H9 (cell line): ENCODE results near the gene RAB6B. TPM values are rescaled to one million over a fixed set of nuclear protein-coding genes. Genes with fewer than 3 reads are reported as not detected.

Source experiments
- DNase-seq: peaks from one replicate; pipeline ENCODE4 v3.0.0-alpha.2; 2017
- H2AFZ ChIP-seq: one replicate; pipeline ENCODE4 v1.6.1; 2013; ENCODE audit warnings: mild to moderate bottlenecking, low read length, control low read depth, moderate library complexity
- H2AK5ac ChIP-seq: 2 replicates; pipeline ENCODE4 v1.6.1; 2013; ENCODE audit warnings: low read length, control low read depth, mixed read lengths; ENCODE audit not compliant: insufficient read length
- H2BK120ac ChIP-seq: one replicate; pipeline ENCODE4 v1.6.1; 2013; ENCODE audit warnings: low read depth, mild to moderate bottlenecking, low read length, control low read depth, inconsistent platforms; ENCODE audit not compliant: poor library complexity, severe bottlenecking
- H2BK12ac ChIP-seq: 2 replicates; pipeline ENCODE4 v1.6.1; 2013; ENCODE audit warnings: low read length, control low read depth, mixed read lengths, low read depth; ENCODE audit not compliant: insufficient read length
- H2BK15ac ChIP-seq: 2 replicates; pipeline ENCODE4 v1.6.1; 2013; ENCODE audit warnings: low read depth, low read length, control low read depth
- H2BK20ac ChIP-seq: one replicate; pipeline ENCODE4 v1.6.1; 2013; ENCODE audit warnings: low read depth, mild to moderate bottlenecking, low read length, control low read depth, inconsistent platforms; ENCODE audit not compliant: poor library complexity, severe bottlenecking
- H2BK5ac ChIP-seq: 2 replicates; pipeline ENCODE4 v1.6.1; 2013; ENCODE audit warnings: low read length, control low read depth, mixed read lengths; ENCODE audit not compliant: insufficient read length
- H3K14ac ChIP-seq: 2 replicates; pipeline ENCODE4 v1.6.1; 2013; ENCODE audit warnings: low read length, control low read depth; ENCODE audit not compliant: insufficient read depth
- H3K18ac ChIP-seq: 2 replicates; pipeline ENCODE4 v1.6.1; 2013; ENCODE audit warnings: low read depth, mild to moderate bottlenecking, mixed read lengths, low read length, control low read depth; ENCODE audit not compliant: insufficient read length
- H3K23ac ChIP-seq: 2 replicates; pipeline ENCODE4 v1.6.1; 2013; ENCODE audit warnings: low read length, control low read depth, mixed read lengths, low read depth; ENCODE audit not compliant: insufficient read length
- H3K23me2 ChIP-seq: 2 replicates; pipeline ENCODE4 v1.6.1; 2013; ENCODE audit warnings: low read depth, mild to moderate bottlenecking, mixed read lengths, low read length, control low read depth; ENCODE audit not compliant: insufficient read length, poor library complexity, severe bottlenecking
- H3K27ac ChIP-seq: 2 replicates; pipeline ENCODE4 v1.5.1; 2013; ENCODE audit warnings: low read length, control low read depth, mixed read lengths, low read depth; ENCODE audit not compliant: insufficient read length
- H3K27me3 ChIP-seq: 2 replicates; pipeline ENCODE4 v1.6.1; 2013; ENCODE audit warnings: low read length, control low read depth, inconsistent platforms; ENCODE audit not compliant: insufficient read depth
- H3K4ac ChIP-seq: 2 replicates; pipeline ENCODE4 v1.6.1; 2013; ENCODE audit warnings: low read depth, mild to moderate bottlenecking, control low read depth, inconsistent platforms, low read length, moderate library complexity
- H3K4me1 ChIP-seq: 2 replicates; pipeline ENCODE4 v1.6.1; 2013; ENCODE audit warnings: low read length, control low read depth, inconsistent platforms; ENCODE audit not compliant: insufficient read depth
- H3K4me2 ChIP-seq: 2 replicates; pipeline ENCODE4 v1.6.1; 2013; ENCODE audit warnings: low read length, control low read depth, mixed read lengths; ENCODE audit not compliant: insufficient read length, insufficient read depth
- H3K56ac ChIP-seq: 2 replicates; pipeline ENCODE4 v1.6.1; 2013; ENCODE audit warnings: low read depth, mild to moderate bottlenecking, mixed read lengths, low read length, control low read depth; ENCODE audit not compliant: insufficient read length
- H3K79me1 ChIP-seq: 2 replicates; pipeline ENCODE4 v1.6.1; 2013; ENCODE audit warnings: low read depth, mild to moderate bottlenecking, moderate library complexity, low read length, control low read depth, inconsistent platforms; ENCODE audit not compliant: insufficient read depth, poor library complexity, severe bottlenecking
- H3K79me2 ChIP-seq: 2 replicates; pipeline ENCODE4 v1.6.1; 2013; ENCODE audit warnings: low read length, control low read depth, inconsistent platforms; ENCODE audit not compliant: insufficient read depth
- H3K9ac ChIP-seq: 2 replicates; pipeline ENCODE4 v1.6.1; 2013; ENCODE audit warnings: low read length, control low read depth, mixed read lengths; ENCODE audit not compliant: insufficient read length; ENCODE audit errors: extremely low read depth
- H3K9me3 ChIP-seq: one replicate; pipeline ENCODE4 v1.6.1; 2013; ENCODE audit warnings: low read depth, low read length, inconsistent platforms; ENCODE audit not compliant: control insufficient read depth
- H3T11ph ChIP-seq: one replicate; pipeline ENCODE4 v1.6.1; 2013; ENCODE audit warnings: mild to moderate bottlenecking, low read length, control low read depth, inconsistent platforms
- H4K20me1 ChIP-seq: one replicate; pipeline ENCODE4 v1.6.1; 2013; ENCODE audit not compliant: control insufficient read depth, insufficient read length, insufficient read depth
- H4K5ac ChIP-seq: 2 replicates; pipeline ENCODE4 v1.6.1; 2013; ENCODE audit warnings: low read depth, mild to moderate bottlenecking, mixed read lengths, low read length, control low read depth; ENCODE audit not compliant: insufficient read length
- H4K8ac ChIP-seq: replicated peaks from 2 replicates; pipeline ENCODE4 v1.6.1; 2013; ENCODE audit warnings: low read length, control low read depth, mixed read lengths, low read depth; ENCODE audit not compliant: insufficient read length
- H4K91ac ChIP-seq: 2 replicates; pipeline ENCODE4 v1.6.1; 2013; ENCODE audit warnings: low read depth, mild to moderate bottlenecking, moderate library complexity, mixed read lengths, low read length, control low read depth; ENCODE audit not compliant: insufficient read length
- H3K27ac Mint-ChIP-seq, 3 experiments: 2 replicates in 2 of 3; 3 replicates in 1 of 3; pipeline ENCODE4 v1.8.0; 2020 to 2021; ENCODE audit warnings: mixed read lengths in 3 of 3, mild to moderate bottlenecking in 1 of 3, moderate library complexity in 1 of 3
- H3K27me3 Mint-ChIP-seq: 2 replicates; pipeline ENCODE4 v1.8.0; 2021; ENCODE audit warnings: low read depth, mild to moderate bottlenecking, moderate library complexity, mixed read lengths
- H3K36me3 Mint-ChIP-seq, 3 experiments: 2 replicates in 2 of 3; 3 replicates in 1 of 3; pipeline ENCODE4 v1.8.0; 2020 to 2021; ENCODE audit warnings: low read depth in 3 of 3, mixed read lengths in 3 of 3; ENCODE audit not compliant: insufficient read depth in 1 of 3
- H3K4me1 Mint-ChIP-seq, 2 experiments: 2 replicates each; pipeline ENCODE4 v1.8.0; 2020; ENCODE audit warnings: mixed read lengths in 2 of 2
- H3K4me3 Mint-ChIP-seq, 2 experiments: 2 replicates in 1 of 2; 3 replicates in 1 of 2; pipeline ENCODE4 v1.8.0; 2020 to 2021; ENCODE audit warnings: mild to moderate bottlenecking in 2 of 2, mixed read lengths in 2 of 2, moderate library complexity in 1 of 2
- H3K9me3 Mint-ChIP-seq, 2 experiments: 2 replicates in 1 of 2; 3 replicates in 1 of 2; pipeline ENCODE4 v1.8.0; 2020; ENCODE audit warnings: mild to moderate bottlenecking in 2 of 2, mixed read lengths in 2 of 2, moderate library complexity in 1 of 2
- CTCF ChIP-seq: fragments of 200-600 bp; sonication (generic); conservative IDR thresholded peaks from 3 replicates; pipeline ENCODE4 v1.8.0; 2021; ENCODE audit warnings: antibody characterized with exemption, mild to moderate bottlenecking
- WGBS: extraction: QIAGEN DNeasy Blood & Tissue Kit; methylation state at CpG from one replicate; pipeline ENCODE4 v1.1.7; 2013; ENCODE audit warnings: missing lambda C conversion rate, low lambda C conversion rate, mixed read lengths; ENCODE audit not compliant: insufficient read length; ENCODE audit errors: extremely low coverage; 5-methylcytosine and 5-hydroxymethylcytosine counted together
- total RNA-seq: library from RNA; stranded (reverse); gene quantifications from 2 replicates; pipeline ENCODE4 v1.2.1, GENCODE V29; 2021

The RAB6B gene
- total RNA-seq, 1 experiment from 2014 or later: 12.3 TPM

- Histone ChIP-seq H4K8ac (no peak overlapping the region), H3K9me3 (no peaks in the 10 kb centered on the region), H2AFZ (no peak overlapping the region), H4K20me1 (no peaks in the 10 kb centered on the region), H2BK20ac (no peak overlapping the region), H3K4me1 (no peaks in the 10 kb centered on the region; the same call in 1 of the 2 replicates), H4K5ac (no peak overlapping the region), H3K27ac (no peak overlapping the region), H3K9ac (no peak overlapping the region), H3K4ac (no peak overlapping the region), H2BK12ac (no peak overlapping the region), H3K4me2 (no peak overlapping the region), H2AK5ac (no peak overlapping the region), H3K56ac (no peak overlapping the region), H3K27me3 (no peaks in the 10 kb centered on the region), H2BK15ac (no peak overlapping the region), H2BK120ac (no peak overlapping the region), H3K14ac (no peak overlapping the region), H3K79me2 (no peaks in the 10 kb centered on the region), H2BK5ac (no peak overlapping the region), H3K23me2 (no peaks in the 10 kb centered on the region), H3K18ac (no peak overlapping the region), H3T11ph (no peak overlapping the region), H3K79me1 (no peaks in the 10 kb centered on the region), H3K23ac (no peak overlapping the region), H4K91ac (no peak overlapping the region)
- Mint-ChIP-seq H3K27ac (no peak overlapping the region), H3K27me3 (no peaks in the 10 kb centered on the region), H3K9me3 (no peaks in the 10 kb centered on the region), H3K4me1 (peaks cover 22 to 25% of the 10 kb centered on the region in 2 experiments), H3K36me3 (peaks cover 33 to 53% (median 38%) of the 10 kb centered on the region in 3 experiments), H3K4me3 (no peak overlapping the region)
- no peak for DNase-seq
- no CpG with 5 or more reads among the region's 8 CpGs for WGBS
- TF ChIP-seq CTCF: no peak
Measured at GRCh38 chr3:133824961-133825485, 70.7 kb downstream of the RAB6B start.
